Ishikawa (cell line): ENCODE data around the gene PGM1.

Experiments used
- EP300 ChIP-seq: IDR thresholded peaks from 2 replicates; pipeline ENCODE4 v1.6.1; 2012; ENCODE audit warnings: borderline replicate concordance
- NFIC ChIP-seq: IDR thresholded peaks from 2 replicates; pipeline ENCODE4 v1.6.1; 2012

DNA sequence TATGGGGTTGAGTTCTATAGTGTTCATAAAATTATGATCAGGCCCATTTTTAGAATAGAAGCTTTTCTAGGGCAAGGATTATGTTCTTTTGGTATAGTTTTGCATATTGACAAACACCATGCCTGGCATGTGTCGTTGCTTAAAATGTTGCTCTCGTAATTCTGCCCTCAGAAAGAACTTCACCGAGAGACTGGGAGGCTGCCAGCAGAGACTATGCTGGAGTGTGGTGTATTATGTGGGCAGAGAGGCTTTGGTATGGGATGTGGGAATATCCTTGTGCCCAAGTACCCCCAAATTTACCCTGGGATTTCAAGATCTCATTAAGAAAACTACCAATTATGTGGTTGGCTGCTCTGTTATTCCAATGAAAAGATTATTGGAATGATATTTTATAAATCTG, 27.9 kb downstream of the PGM1 start:
- TF ChIP-seq NFIC (no peak), EP300 (no peak)
